ENCODE results near the gene SGCD.

GRCh38 chr5:156655732-156656131 is 328.8 kb downstream of the SGCD start:
- TF ChIP-seq EZH2 (IDR thresholded peaks at IDR 0.05; ENCODE audit: insufficient read depth, poor library complexity, severe bottlenecking) (no peak), EZH2phosphoT487 (IDR thresholded peaks at IDR 0.05; ENCODE audit: insufficient read depth, low read depth) (no peak)

Measured in GM23248 (cell line).